Activated CD8-positive, alpha-beta memory T cell treated with anti-CD3 and anti-CD28 coated beads for 48 hours (primary cell): ENCODE results near the gene CHD5.

Experiments used
- DNase-seq, 3 experiments: peaks; one replicate each; pipeline ENCODE4 v3.0.0-alpha.2; 2020; ENCODE audit warnings: low read depth in 2 of 3, low spot score in 2 of 3

Gene CHD5

GRCh38 chr1:6154525-6155319, 25.4 kb downstream of the CHD5 start:
- no peak for DNase-seq

GRCh38 chr1:6152882-6153281, 27.2 kb downstream of the CHD5 start:
- no peak for DNase-seq

GRCh38 chr1:6152181-6152580, 27.9 kb downstream of the CHD5 start:
- no peak for DNase-seq

- DNase-seq = no peak
Measured at GRCh38 chr1:6151291-6151822, 28.8 kb downstream of the CHD5 start.

GRCh38 chr1:6150006-6150938, 29.8 kb downstream of the CHD5 start:
- no peak for DNase-seq

- DNase-seq = no peak
Measured at GRCh38 chr1:6149597-6149996, 30.5 kb downstream of the CHD5 start.

GRCh38 chr1:6148497-6149241, 31.5 kb downstream of the CHD5 start:
- DNase-seq = peak; percentile 24 to 49 (median 46)

GRCh38 chr1:6145864-6146410, 34.2 kb downstream of the CHD5 start:
- DNase-seq = no peak

GRCh38 chr1:6145396-6145750, 34.7 kb downstream of the CHD5 start:
- DNase-seq = no peak

GRCh38 chr1:6144647-6145395, 35.3 kb downstream of the CHD5 start:
- no peak for DNase-seq

GRCh38 chr1:6144175-6144574, 35.9 kb downstream of the CHD5 start:
- no peak for DNase-seq

GRCh38 chr1:6143395-6143794, 36.7 kb downstream of the CHD5 start:
- DNase-seq = no peak

GRCh38 chr1:6142734-6143133, 37.4 kb downstream of the CHD5 start:
- no peak for DNase-seq

GRCh38 chr1:6142036-6142621, 38.0 kb downstream of the CHD5 start:
- DNase-seq = no peak

- DNase-seq = peak in 1 of 3 experiments; percentile 18
Measured at GRCh38 chr1:6141592-6141991, 38.5 kb downstream of the CHD5 start.

- no peak for DNase-seq
Measured at GRCh38 chr1:6140413-6140812, 39.7 kb downstream of the CHD5 start.

GRCh38 chr1:6137758-6138157, 42.4 kb downstream of the CHD5 start:
- no peak for DNase-seq

- no peak for DNase-seq
Measured at GRCh38 chr1:6136516-6137220, 43.5 kb downstream of the CHD5 start.
